LNCaP clone FGC (cell line): ENCODE data around the gene HOXA5.

Experiments
- DNase-seq: peaks from one replicate; pipeline ENCODE4 v3.0.0-alpha.2; 2011; ENCODE audit warnings: low read depth
- H3K4me3 ChIP-seq: 2 replicates; pipeline ENCODE4 v1.5.1; 2011; ENCODE audit warnings: mild to moderate bottlenecking, low read depth, low read length, control low read depth
- CTCF ChIP-seq: IDR thresholded peaks from 2 replicates; pipeline ENCODE4 v1.5.1; 2012; ENCODE audit warnings: mild to moderate bottlenecking; ENCODE audit not compliant: control insufficient read depth, insufficient read depth; ENCODE audit errors: extremely low read depth

Gene HOXA5

GRCh38 chr7:27101957-27102580, 41.4 kb downstream of the HOXA5 start:
- TF ChIP-seq CTCF, result no peak
- DNase-seq, result no peak
- H3K4me3 ChIP-seq, result no peak overlapping the region

- no peak for DNase-seq
- no peak for TF ChIP-seq CTCF
- no peak overlapping the region for H3K4me3 ChIP-seq
These were observed 42.1 kb downstream of the HOXA5 start for GRCh38 chr7:27101171-27101956.

- no peak for DNase-seq
- no peak overlapping the region for H3K4me3 ChIP-seq
- no peak for TF ChIP-seq CTCF
These were observed 42.7 kb downstream of the HOXA5 start for GRCh38 chr7:27100694-27101170.

GRCh38 chr7:27099453-27100370, 43.8 kb downstream of the HOXA5 start:
- no peak for TF ChIP-seq CTCF
- H3K4me3 ChIP-seq, result no peak overlapping the region
- DNase-seq, result no peak

GRCh38 chr7:27098578-27099451, 44.7 kb downstream of the HOXA5 start:
- DNase-seq, result no peak

More at GRCh38 chr7:27098578-27099451, 44.7 kb downstream of the HOXA5 start:
- TF ChIP-seq CTCF, result no peak
- no peak overlapping the region for H3K4me3 ChIP-seq
